Measurements from ENCODE around the gene LDB2.

Gene LDB2

DNA sequence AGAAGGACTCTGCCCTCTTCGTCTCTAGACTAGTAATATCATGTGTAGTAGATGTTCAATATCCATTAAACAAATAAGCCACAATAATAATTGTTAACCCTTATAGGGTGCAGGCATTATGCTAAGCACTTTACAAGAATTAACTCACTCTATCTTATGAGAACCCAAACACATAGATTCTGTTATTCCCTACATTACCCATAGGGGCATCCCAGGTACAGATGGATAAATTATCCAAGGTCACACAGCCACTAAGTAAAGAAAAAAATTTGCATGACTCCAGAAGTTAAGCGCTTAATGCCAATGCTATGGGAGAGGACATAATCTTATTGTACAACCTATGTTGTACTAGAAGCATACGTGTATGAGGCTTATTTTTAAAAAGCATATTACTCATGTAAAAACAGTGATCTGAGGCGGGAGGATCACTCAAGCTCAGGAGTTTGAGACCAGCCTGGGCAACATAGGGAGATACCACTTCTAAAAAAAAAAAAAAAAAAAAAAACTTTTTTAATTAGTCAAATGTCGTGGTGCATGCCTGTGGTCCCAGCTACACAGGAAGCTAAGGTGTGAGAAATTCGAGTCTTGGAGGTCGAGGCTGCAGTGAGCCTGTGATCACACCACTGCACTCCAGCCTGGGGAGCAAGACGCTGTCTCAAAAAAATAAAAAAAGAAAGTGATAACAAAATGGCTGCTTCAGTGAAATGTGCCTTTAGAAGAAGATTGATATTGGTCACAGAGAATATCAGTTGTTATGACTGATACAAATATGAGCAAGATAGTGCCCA lies 13.6 kb downstream of the LDB2 start:
- DNase-seq = no peak

DNA sequence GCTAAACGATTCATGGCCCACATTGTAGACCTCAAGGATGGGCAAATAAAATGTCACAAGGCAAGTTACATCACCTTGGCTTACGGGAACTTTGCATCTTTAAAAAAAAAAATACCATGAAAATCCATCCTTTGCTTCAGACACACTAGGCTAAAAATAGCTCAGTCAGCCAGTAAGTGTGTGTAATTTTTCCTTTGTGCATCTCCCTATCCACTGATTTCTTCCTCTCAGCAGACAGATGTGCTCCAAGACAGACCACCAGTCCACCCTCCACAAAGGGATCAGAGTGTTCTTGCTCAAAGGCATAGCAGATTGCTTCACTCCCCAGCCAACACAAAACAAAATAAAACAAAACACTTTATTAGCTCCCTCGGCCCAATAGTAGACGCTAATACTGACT lies 14.6 kb downstream of the LDB2 start:
- no peak for DNase-seq

- no peak for DNase-seq
These were observed 17.1 kb downstream of the LDB2 start for GRCh38 chr4:16881151-16881884.

GRCh38 chr4:16875487-16875886 lies 23.0 kb downstream of the LDB2 start:
- no peak for DNase-seq

- no peak for DNase-seq
These were observed 28.7 kb downstream of the LDB2 start for GRCh38 chr4:16869594-16870245.

GRCh38 chr4:16868674-16869073 lies 29.8 kb downstream of the LDB2 start:
- no peak for DNase-seq

DNA sequence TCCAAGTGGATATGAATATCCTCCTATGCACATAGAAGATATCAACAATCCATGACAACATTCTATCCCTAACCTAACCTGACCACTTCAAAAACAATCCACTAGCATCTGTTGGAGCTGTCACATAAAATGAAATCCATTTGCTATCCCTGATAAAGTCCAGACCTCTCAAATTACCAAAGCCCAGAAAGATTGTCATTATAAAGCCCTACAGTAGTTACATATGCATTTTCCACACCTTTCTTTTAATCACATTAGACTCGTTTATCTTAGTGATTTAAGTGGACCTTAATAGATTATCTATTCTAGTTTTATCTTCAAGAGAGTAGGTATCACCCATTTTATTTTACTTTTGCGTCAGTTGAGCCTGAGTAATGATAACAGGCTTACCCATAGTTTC lies 30.6 kb downstream of the LDB2 start:
- DNase-seq = no peak

GRCh38 chr4:16866974-16867373 lies 31.5 kb downstream of the LDB2 start:
- no peak for DNase-seq

DNA sequence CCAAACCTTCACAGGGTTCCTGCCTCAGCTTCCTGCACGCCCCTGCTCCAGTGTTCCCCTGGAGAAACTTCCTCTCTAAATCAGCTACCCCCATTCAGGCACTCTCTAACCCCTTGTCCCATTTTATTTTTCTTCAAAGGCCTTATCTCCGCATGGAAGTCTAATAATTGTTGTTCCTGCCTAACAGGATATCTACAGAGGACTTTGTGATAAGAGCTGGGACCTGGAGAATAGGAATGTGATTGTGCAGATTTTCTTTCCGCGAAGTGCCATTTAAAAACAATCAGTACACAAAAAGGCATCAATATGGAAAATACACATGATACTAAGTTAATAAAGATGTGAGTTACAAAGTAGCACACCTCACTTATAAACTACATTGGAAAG lies 32.6 kb downstream of the LDB2 start:
- no peak for DNase-seq

GRCh38 chr4:16865209-16865896 lies 33.1 kb downstream of the LDB2 start:
- DNase-seq = no peak

- no peak for DNase-seq
These were observed 34.2 kb downstream of the LDB2 start for GRCh38 chr4:16864199-16864598.

GRCh38 chr4:16862697-16863096 lies 35.7 kb downstream of the LDB2 start:
- DNase-seq = no peak

DNA sequence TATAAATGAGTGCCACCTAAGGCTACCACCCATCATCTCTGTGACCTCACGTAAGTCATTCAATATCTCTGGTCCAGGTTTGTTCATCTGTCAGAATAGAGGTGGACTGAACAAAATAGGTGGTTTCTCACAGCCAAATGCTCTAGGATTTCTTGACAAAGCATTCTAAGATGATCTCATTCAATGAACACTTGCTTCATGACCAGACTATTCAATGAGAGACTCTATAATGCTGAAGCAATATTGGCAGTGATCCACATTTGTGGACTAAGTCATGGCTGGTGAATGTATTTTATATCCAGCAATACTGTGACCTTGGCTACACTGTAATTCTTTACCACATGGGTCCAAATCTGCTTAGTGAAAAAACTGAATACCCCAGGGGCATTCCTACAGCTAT lies 37.9 kb downstream of the LDB2 start:
- DNase-seq = no peak

DNA sequence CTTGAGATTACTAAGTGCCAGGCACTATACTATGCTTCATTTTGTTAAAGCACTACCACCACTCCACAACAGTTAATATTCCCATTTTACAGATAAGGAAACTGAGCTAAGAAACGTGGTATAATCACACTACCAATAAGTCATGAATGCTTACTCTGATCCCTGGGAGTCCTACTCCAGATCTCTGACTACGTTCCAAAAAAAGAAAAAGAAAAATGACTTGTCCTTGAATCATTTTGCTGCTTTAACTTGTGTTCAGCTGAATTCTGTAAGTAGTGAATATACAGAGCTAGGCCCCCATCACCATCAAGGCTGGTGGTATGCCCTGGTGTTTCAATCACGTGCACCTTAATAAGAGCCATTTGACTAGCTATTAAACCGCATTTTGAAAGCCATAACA lies 39.4 kb downstream of the LDB2 start:
- DNase-seq = no peak

GRCh38 chr4:16858275-16858752 lies 40.1 kb downstream of the LDB2 start:
- DNase-seq = no peak

DNA sequence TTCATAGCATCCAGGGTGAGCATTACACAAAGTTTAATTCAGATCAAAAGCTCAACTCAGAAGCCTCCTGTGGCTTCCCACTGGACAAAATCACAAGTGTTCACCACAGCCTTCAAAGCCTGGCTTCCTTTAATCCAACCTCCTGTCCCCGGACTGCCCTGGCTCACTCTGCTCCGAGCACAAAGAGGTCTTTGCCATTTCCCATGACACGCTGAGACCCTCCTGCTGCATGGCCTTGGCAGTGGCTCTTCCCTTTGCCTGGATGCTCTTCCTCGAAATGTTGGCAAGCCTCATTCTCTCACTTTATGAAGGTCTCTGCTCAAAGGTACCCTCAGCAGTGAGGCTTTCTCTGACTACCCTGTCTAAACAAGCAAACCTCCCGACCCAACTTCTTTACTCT lies 41.0 kb downstream of the LDB2 start:
- no peak for DNase-seq

DNA sequence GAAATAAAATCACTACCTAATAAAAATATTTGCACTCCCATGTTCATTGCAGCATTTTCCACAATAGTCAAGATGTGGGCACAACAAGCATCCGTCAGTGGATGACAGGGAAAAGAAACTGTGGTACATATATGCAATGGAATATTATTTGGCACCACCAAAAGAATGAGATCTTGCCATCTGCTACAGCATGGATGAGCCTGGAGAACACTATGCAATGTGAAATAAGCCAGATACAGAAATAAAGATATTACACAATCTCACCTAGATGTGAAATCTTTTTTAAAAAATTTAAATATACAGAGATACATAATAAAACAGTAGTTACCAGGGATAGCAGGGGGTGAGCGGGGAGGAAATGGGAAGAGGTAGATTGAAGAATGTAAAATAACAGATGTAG lies 44.8 kb downstream of the LDB2 start:
- peak in 1 of 2 donors; percentile 21 for DNase-seq

DNA sequence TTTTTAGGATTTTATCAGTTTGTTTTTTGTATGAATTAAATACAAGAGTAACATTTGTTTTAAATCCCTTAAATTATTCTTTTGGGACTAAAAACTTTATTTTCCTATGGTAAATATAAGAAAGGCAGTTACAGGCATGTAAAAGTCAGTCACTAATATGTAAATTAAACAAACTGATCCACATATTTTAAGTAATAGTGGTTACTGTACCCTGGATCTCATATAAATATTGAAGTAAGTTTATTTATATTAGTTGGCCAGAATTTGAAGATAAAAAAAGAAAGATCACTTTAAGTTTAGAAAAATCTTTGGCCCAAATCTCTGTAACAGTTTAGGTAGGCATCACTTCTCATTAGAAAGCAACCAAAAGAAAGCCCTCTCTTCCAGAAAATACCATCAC lies 45.8 kb downstream of the LDB2 start:
- no peak for DNase-seq

DNA sequence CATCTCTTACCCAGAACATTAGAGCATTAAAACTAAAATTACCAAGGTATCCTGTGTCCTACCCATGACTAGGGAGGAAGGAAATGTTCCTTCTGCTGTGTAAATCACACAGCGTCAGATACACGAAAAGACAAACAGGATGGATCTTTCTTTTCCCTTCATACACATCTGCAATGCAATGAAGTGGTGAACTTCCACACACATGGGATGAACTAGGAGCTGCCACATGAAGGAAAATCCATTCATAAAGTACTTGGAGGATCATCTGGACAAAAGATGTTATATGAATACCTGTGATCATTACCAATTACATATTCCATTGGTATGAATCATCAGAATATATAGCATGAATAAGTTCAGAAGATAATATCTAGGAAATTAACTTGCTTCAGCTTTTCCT lies 46.2 kb downstream of the LDB2 start:
- no peak for DNase-seq

DNA sequence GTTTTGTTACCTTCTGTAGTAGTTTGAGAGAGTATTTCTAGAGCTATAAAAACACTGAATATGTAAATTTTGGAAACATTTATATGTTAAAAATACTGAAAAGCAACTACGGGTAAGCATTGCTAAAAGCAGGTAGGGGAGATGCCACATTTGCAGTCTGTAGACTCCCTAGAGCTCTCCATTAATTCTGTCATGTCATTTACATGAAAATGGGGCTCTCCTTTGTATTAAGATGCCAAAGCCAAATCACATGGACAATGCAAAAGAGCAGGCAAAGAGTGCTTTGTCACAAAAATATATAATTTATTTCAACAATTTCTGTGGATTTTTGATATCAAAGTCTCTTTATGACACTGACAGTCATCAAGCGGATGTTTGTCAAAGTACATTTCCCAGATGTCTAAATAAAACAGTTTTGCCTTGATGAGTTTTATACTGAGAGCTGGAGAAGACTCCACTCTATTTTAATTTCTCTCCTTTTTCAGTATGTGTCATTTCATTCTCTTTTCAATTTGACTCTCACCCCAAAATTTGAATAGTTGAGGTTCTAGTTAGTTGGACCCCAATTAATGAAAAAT lies 51.8 kb downstream of the LDB2 start:
- DNase-seq = no peak

- no peak for DNase-seq
These were observed 53.4 kb downstream of the LDB2 start for GRCh38 chr4:16844816-16845586.

All from hippocampal formation (tissue), 2 donors.